ENCODE results near the gene TDG.

TDG gene

DNA sequence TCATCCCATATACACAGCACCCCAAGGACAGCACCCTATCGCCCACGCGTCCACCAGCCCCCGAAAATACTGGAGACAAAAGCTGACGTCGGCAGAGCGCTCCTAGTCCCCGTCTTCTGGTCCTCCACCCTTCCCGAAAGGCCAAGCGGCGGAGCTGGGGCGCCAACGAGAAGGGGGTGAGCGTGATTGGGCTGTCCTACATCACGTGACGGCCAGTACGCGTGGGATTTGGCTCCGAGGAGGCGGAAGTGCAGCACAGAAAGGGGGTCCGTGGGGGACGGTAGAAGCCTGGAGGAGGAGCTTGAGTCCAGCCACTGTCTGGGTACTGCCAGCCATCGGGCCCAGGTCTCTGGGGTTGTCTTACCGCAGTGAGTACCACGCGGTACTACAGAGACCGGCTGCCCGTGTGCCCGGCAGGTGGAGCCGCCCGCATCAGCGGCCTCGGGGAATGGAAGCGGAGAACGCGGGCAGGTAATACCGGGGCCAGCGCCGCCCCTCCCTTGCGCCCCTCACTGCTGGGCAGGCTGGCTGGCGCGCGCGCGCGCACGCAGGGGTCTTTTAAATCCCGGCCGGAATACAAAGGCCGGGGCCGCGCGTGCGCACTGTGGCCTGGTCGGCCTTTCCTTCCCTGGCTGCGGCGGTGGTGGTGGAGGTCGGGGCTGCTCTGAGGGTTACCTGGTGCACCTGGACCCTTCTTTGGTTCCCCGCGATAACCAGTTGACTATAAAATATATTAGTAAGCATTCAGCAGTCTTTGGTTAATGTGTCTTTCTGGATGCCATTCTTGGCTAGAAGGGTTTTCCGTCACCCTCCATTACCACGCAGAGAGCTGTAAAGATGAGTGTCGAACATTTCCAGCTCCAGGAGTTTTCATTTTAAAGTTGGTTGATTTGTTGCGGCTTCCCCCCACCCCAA lies at the start of gene TDG:
Gene TDG (plus strand): TSS at position 283 of the 915 bp plus-strand sequence. CDS start 166 bp downstream, at position 449.
- TF ChIP-seq GATA3 (IDR thresholded peaks at IDR 0.05; ENCODE audit: low read depth, low read length) = no peak
- TF ChIP-seq GATA2 (IDR thresholded peaks at IDR 0.05; ENCODE audit: low read depth, low read length) = no peak

DNA sequence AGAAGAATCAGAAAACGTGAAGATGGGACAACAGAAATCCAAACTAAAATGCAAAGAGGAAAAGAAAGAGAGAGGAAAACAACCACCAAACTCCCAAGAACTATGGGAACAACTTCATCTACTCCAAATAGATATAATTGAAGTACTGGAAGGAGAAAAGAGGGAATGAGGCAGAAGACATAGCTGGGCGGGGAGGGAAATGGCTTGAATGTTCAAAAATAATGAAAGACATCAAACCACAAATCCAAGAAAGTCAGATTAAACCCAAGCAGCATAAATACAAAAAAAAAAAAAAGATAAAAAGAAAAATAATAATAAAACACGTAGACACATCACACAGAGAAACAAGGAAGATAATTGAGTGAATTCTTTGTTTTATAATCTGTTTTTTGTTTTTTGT lies 47.8 kb upstream of the TDG start:
- TF ChIP-seq GATA2 (IDR thresholded peaks at IDR 0.05; ENCODE audit: low read depth, low read length) = no peak
- TF ChIP-seq GATA3 (IDR thresholded peaks at IDR 0.05; ENCODE audit: low read depth, low read length) = no peak

DNA sequence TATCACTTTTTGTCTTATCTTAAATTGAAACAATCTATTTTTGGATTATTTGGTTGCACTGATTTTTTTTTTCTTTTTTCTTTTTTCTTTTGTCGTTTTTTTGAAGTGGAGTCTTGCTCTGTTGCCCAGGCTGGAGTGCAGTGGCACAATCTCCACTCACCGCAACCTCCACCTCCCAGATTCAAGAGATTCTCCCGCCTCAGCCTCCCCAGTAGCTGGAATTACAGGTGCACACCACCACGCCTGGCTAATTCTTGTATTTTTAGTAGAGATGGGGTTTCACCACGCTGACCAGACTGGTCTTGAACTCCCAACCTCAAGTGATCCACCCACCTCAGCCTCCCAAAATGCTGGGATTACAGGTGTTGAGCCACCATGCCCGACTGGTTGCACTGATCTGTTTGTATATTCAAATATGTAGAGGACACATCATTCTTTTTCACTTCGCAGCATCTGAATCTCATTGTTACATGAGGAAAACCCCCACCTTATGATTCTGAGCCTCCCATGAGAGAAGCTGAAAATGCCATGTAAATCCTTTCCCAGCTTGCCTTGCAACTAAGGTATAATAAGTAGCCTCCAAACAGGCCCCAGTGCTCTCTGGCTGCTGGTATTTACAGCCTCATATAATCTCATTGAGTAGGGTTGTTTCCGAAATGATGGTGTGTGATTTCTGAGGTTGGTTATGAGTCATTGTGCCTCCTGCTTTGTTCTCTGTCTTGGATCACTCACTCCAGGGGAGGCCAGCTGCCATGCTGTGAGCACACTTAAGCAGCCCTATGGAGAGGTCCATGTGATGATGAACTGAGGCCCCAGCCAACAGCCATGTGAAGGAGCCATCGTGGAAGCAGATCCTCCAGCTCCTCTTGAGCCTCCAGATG lies 40.7 kb upstream of the TDG start:
- no peak for TF ChIP-seq GATA2 (IDR thresholded peaks at IDR 0.05; ENCODE audit: low read depth, low read length)
- no peak for TF ChIP-seq GATA3 (IDR thresholded peaks at IDR 0.05; ENCODE audit: low read depth, low read length)

DNA sequence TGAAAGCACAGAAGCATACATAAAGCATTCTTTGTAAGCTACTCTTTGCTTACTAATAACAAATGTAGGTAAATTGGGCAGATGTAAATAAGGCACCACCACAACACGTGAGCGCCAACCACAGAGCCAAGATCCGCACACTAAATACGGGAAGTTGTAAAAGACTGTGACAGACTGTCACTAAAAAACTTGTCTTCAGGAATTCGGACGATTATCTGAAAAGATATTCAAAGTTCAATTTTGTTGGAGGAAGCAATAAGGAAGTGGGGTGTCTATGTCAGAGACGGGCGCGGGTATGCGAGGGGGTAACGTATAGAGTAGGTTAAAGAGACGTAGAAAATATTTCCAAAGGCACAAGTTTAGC lies 37.0 kb upstream of the TDG start:
- TF ChIP-seq GATA3 (IDR thresholded peaks at IDR 0.05; ENCODE audit: low read depth, low read length) (no peak), GATA2 (IDR thresholded peaks at IDR 0.05; ENCODE audit: low read depth, low read length) (no peak)

DNA sequence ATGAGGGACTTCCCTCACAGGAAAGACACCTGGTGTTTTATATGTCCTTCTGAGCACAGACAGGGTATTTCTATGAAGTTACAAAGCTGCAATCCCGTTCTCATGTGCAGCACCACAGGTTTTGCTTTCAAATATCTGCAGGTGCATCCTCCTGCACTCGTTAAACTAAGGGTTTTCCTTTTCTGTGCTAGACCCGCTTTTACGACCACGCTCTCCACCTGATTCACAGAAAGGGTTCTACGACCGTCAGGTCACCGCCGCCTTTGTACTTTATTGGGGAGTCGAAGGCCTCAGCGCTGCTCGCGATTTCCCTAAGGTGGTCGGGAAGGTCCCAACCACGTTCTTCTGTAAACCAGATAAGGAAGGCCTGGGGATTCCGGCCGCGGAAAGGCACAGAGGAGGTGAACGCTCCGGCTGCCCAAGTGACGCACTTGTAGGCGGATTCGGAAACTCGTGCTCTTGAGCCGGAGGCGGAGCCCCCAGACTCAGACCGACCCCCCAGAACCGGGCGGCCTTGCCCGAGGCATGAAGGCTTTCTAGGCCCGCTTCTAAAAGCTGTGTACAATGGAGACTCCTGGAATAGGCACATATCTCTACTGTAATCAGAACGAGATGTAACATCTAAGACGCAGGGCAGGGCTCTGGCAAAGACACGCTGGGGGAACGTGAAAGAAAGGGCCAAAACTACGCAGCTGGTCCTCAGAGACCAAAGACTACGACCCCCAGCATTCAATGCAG lies 36.5 kb upstream of the TDG start:
- TF ChIP-seq GATA3 (IDR thresholded peaks at IDR 0.05; ENCODE audit: low read depth, low read length) (no peak), GATA2 (IDR thresholded peaks at IDR 0.05; ENCODE audit: low read depth, low read length) (peak; percentile 53; the same call in 1 of the 2 replicates)

DNA sequence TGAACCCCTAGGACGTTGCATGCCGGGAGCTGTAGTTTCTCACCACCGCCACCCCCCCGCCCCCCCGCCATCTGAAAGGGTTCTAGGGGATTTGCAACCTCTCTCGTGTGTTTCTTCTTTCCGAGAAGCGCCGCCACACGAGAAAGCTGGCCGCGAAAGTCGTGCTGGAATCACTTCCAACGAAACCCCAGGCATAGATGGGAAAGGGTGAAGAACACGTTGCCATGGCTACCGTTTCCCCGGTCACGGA lies 36.0 kb upstream of the TDG start:
- TF ChIP-seq GATA3 (IDR thresholded peaks at IDR 0.05; ENCODE audit: low read depth, low read length) (no peak), GATA2 (IDR thresholded peaks at IDR 0.05; ENCODE audit: low read depth, low read length) (no peak)

DNA sequence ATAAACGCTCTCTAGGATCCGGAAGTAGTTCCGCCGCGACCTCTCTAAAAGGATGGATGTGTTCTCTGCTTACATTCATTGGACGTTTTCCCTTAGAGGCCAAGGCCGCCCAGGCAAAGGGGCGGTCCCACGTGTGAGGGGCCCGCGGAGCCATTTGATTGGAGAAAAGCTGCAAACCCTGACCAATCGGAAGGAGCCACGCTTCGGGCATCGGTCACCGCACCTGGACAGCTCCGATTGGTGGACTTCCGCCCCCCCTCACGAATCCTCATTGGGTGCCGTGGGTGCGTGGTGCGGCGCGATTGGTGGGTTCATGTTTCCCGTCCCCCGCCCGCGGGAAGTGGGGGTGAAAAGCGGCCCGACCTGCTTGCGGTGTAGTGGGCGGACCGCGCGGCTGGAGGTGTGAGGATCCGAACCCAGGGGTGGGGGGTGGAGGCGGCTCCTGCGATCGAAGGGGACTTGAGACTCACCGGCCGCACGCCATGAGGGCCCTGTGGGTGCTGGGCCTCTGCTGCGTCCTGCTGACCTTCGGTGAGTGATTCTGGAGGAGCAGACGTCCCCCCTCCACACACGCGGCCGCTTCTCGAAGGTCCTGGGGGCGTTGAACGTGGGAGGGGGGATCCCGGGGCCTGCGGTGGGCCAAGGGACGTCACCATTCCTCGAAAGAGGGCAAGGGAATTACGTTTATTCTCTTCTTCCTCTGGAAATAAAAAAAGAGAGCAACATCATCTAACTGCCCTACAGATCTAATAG lies 35.5 kb upstream of the TDG start, which contains the start of gene HSP90B1:
Gene HSP90B1 (plus strand): TSS at position 377 of the 753 bp plus-strand sequence. CDS start 106 bp downstream, at position 483.
- TF ChIP-seq GATA3 (IDR thresholded peaks at IDR 0.05; ENCODE audit: low read depth, low read length) (no peak), GATA2 (IDR thresholded peaks at IDR 0.05; ENCODE audit: low read depth, low read length) (no peak)

DNA sequence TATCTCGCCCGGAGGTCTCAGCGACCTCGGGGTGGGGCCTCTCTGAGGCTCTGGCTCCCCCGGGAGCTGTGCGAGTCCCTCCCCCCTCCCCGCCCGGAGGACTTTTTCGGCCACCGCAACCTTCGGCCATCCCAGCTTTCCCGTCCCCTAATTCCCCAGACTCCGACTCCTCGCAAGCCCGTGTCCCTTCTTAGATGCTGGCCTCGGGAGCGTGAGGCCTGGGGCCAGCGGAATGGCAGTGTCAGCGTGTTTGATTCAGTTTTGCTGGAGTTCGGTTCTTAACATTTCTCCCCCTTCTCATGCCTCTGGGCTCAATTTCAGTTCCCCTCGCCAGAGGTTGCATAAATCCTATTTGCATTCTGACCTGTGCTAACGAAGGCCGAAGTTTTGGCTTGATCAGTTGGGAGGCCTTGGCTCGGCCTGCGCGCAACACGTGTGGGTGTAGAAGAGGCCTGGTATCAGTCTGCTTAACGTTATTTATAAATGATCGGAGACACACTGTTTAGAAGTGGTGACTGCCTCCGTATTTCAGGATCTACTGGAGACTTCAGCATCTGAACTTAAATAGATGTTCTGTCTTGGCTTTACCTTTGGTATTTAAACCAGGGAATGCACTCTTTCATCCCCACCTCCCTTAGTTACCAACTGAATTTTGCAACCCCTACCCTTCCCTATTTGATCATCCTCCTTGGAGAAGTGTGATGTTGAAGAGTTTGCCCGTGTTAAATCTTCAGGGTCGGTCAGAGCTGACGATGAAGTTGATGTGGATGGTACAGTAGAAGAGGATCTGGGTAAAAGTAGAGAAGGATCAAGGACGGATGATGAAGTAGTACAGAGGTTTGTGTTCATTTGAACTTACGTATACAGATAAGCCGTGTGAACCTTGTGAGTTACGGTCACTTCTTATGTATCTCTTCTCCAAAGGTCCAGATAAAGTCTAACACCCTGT lies 34.6 kb upstream of the TDG start:
- TF ChIP-seq GATA2 (IDR thresholded peaks at IDR 0.05; ENCODE audit: low read depth, low read length) (no peak), GATA3 (IDR thresholded peaks at IDR 0.05; ENCODE audit: low read depth, low read length) (no peak)

DNA sequence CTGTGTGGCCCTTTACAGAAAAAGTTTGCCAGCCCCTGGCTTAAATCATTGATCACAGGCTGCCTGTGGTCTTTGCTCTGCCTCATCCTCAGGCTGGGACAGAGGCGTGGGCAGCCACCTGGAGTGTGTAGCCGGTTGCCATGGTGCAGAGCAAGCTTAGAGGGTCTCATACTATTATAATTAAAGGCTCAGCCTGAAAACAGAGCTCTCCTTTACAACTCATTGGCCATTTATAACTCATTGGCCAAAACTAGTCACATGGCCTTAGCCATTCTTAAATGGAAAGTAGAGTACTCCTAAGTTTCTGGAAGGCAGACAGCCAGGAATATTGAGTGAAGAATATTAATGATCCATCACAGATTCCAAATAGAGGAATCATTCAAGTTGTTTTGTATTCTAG lies 32.4 kb upstream of the TDG start:
- TF ChIP-seq GATA2 (IDR thresholded peaks at IDR 0.05; ENCODE audit: low read depth, low read length) (no peak), GATA3 (IDR thresholded peaks at IDR 0.05; ENCODE audit: low read depth, low read length) (no peak)

DNA sequence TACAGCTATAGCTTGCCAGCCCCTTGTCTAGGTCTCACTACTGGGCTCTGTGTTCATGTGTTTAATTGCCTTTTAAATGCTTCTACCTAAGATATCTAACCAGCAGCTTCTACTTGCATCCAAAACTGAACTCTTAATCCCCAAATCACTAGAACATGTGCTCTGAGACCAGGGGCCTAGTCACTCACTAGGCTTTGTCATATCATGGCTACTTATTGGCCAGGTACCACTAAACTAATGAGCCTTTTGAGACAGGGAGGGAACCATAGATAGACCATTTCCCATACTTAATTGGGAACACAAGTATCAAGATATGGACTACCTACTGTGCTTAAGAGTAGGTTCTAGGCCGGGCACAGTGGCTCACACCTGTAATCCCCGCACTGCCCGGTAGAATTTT lies 29.0 kb upstream of the TDG start:
- no peak for TF ChIP-seq GATA2 (IDR thresholded peaks at IDR 0.05; ENCODE audit: low read depth, low read length)

DNA sequence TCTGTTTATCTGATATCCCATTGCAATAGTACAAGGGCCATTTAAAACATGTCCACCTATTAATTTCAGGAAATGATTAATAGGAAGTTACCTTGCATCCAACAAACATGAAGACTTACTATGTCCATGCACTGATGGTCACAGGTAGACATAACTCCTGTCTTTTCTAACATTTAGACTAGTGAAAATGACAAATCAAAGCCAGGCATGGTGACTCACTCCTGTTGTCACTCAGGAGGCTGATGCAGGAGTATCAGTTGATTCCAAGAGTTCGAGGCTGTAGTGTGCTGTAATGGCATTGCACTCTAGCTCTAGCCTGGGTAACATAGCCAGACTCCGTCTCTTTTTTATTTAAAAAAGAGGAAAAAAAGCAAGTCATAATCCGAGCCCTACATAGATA lies 20.7 kb upstream of the TDG start:
- TF ChIP-seq GATA3 (IDR thresholded peaks at IDR 0.05; ENCODE audit: low read depth, low read length) = no peak
- no peak for TF ChIP-seq GATA2 (IDR thresholded peaks at IDR 0.05; ENCODE audit: low read depth, low read length)

DNA sequence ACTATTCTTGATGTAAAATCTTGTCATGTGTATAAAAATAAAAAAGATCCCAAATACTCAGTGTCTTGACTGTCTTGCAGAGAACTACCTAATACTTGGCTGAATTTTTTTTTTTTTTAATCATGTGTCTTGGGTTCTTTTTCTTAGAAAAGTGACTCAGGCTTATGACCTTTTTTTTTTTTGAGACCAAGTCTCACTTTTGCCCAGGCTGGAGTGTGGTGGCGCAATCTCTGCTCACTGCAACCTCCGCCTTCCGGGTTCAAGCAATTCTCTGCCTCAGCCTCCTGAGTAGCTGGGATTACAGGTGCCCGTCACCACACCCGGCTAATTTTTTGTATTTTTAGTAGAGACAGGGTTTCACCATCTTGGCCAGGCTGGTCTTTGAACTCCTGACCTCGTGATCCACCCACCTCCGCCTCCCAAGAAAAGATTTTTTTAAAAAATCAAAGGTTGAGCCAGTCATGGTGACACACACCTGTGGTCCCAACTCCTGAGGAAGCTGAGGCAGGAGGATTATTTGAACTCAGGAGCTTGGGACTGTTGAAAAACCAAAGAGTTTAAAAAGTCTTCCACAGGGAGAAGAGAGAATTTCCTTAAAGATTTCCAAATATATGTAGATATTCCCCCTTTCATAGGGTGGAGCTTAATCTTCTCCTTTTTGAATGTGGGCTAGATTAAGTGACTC lies 17.7 kb upstream of the TDG start:
- TF ChIP-seq GATA2 (IDR thresholded peaks at IDR 0.05; ENCODE audit: low read depth, low read length) (no peak), GATA3 (IDR thresholded peaks at IDR 0.05; ENCODE audit: low read depth, low read length) (no peak)
